ENCODE measurements around the gene WDPCP. TPM values are rescaled to one million over a fixed set of nuclear protein-coding genes. Genes with fewer than 3 reads are reported as not detected.

Gene WDPCP
- total RNA-seq (1 to 10 TPM; 3.6 to 7.6 TPM), polyA plus RNA-seq (1 to 10 TPM; 1.1 to 1.8 TPM)

- Histone ChIP-seq H3K36me3 (ENCODE audit: control insufficient read depth in 4 of 4, insufficient read depth in 3 of 4, low read depth in 1 of 4, low read length in 3 of 4) (peaks cover 0 to 4% (median 3%) of the 10 kb centered on the region in 4 donors), H3K9me3 (ENCODE audit: control insufficient read depth in 4 of 4, low read length in 3 of 4) (no peaks in the 10 kb centered on the region), H3K4me1 (ENCODE audit: control insufficient read depth in 4 of 4, insufficient read depth in 4 of 4, low read length in 3 of 4) (peaks cover 3 to 38% (median 28%) of the 10 kb centered on the region in 4 donors), H3K4me3 (ENCODE audit: low read depth in 1 of 3, low read length in 3 of 3) (peak within 1 kb of the TSS; percentile 63 to 99 (median 91)), H3K27ac (ENCODE audit: low read depth in 1 of 2, low read length in 2 of 2) (peak within 1 kb of the TSS; percentile 96), H3K27me3 (ENCODE audit: control insufficient read depth in 4 of 4, insufficient read depth in 4 of 4, low read length in 3 of 4) (no peaks in the 10 kb centered on the region), H3K9ac (ENCODE audit: low read depth in 1 of 2, low read length in 2 of 2) (peak within 1 kb of the TSS; percentile 80 to 87)
- WGBS, result under 1% methylated on average over 44 of the region's 44 CpGs
- TF ChIP-seq EGR1 (IDR thresholded peaks at IDR 0.05; ENCODE audit: low read depth in 2 of 2) (peak; percentile 11 to 67), REST (IDR thresholded peaks at IDR 0.05) (peak; percentile 71), JUND (IDR thresholded peaks at IDR 0.05) (peak; percentile 53 to 67), TAF1 (conservative IDR thresholded peaks at IDR 0.05) (peak; percentile 89), MAX (IDR thresholded peaks at IDR 0.05) (peak; percentile 83), RXRA (IDR thresholded peaks at IDR 0.05) (peak; percentile 58 to 77), FOXA2 (IDR thresholded peaks at IDR 0.05) (no peak), YY1 (IDR thresholded peaks at IDR 0.05) (peak; percentile 59), HNF4A (conservative IDR thresholded peaks at IDR 0.05) (peak in 1 of 2 donors; percentile 66), SP1 (IDR thresholded peaks at IDR 0.05) (peak; percentile 88), HNF4G (IDR thresholded peaks at IDR 0.05) (no peak), ATF3 (IDR thresholded peaks at IDR 0.05) (peak; percentile 75), NR2F2 (IDR thresholded peaks at IDR 0.05) (peak; percentile 76), ZBTB33 (IDR thresholded peaks at IDR 0.05) (peak; percentile 77), CTCF (IDR thresholded peaks at IDR 0.05; ENCODE audit: low read depth, low read length, missing input control) (no peak), RAD21 (IDR thresholded peaks at IDR 0.05) (peak; percentile 39 to 47), FOXA1 (IDR thresholded peaks at IDR 0.05) (no peak), GABPA (IDR thresholded peaks at IDR 0.05 in 1 of 2, conservative IDR thresholded peaks at IDR 0.05 in 1 of 2) (peak; percentile 73 to 92)
- DNase-seq (ENCODE audit: low spot score), result peak; percentile 87
These were observed at the start of gene WDPCP, which contains the start of gene MDH1 for GRCh38 chr2:63588385-63589147. WDPCP (minus strand) TSS chr2:63588477; CDS start chr2:63588271, 206 bp downstream. MDH1 (plus strand) TSS chr2:63588963; CDS start chr2:63589044, 81 bp downstream.
